Right cardiac atrium (tissue), 5 donors: ENCODE measurements around the gene ASB13. TPM values are rescaled to one million over a fixed set of nuclear protein-coding genes. Genes with fewer than 3 reads are reported as not detected.

Experiments used
- ATAC-seq, 2 donors: fragments of 200-7000 bp; cut with Tn5 transposase; one replicate each; pipeline versions ENCODE4 v1.8.0 to v1.9.1; 2020; ENCODE audit warnings: moderate library complexity in 2 of 2, mild to moderate bottlenecking in 1 of 2
- DNase-seq, 3 donors: peaks; one replicate each; pipeline ENCODE4 v3.0.0-alpha.2; 2020
- H3K27ac ChIP-seq: one replicate; pipeline ENCODE4 v1.5.1; 2013; ENCODE audit warnings: mild to moderate bottlenecking, low read length, control low read depth, moderate library complexity
- H3K27me3 ChIP-seq: one replicate; pipeline ENCODE4 v1.6.1; 2013; ENCODE audit not compliant: control insufficient read depth, insufficient read depth
- H3K4me1 ChIP-seq: one replicate; pipeline ENCODE4 v1.6.1; 2013; ENCODE audit warnings: low read length; ENCODE audit not compliant: control insufficient read depth, insufficient read depth
- H3K4me3 ChIP-seq: one replicate; pipeline ENCODE4 v1.5.1; 2013; ENCODE audit warnings: low read length, control low read depth
- H3K9me3 ChIP-seq: one replicate; pipeline ENCODE4 v1.6.1; 2013; ENCODE audit warnings: low read length; ENCODE audit not compliant: control insufficient read depth
- WGBS: extraction: QIAGEN DNeasy Blood & Tissue Kit; methylation state at CpG from one replicate; pipeline ENCODE4 v1.1.7; 2013; 5-methylcytosine and 5-hydroxymethylcytosine counted together
- intact Hi-C, 4 donors: fragments of 100-400 bp; cut with DNase I; formaldehyde crosslinking; loops; one replicate each; pipeline versions ENCODE4 v1.11.0 to v1.14.0; 2022 to 2023
- polyA plus RNA-seq: library from polyadenylated mRNA; stranded (reverse); fragments of 200-250 nt; gene quantifications from one replicate; pipeline ENCODE4 v1.2.3, GENCODE V29; 2013
- total RNA-seq, 4 donors: library from RNA; stranded (reverse); fragmentation: NEBNext Ultra II Directional; extraction: Animal tissue kit (Norgen Biotek cat#: 25700); gene quantifications; one replicate each; pipeline ENCODE4 v1.2.1, GENCODE V29; 2021
- donor health status: healthy with polysubstance abuse.
- donor health status: DM: no; HTN: yes; CAD: no.
- donor health status: DM: no; HTN: no; CAD: no.
- donor health status: DM: no; HTN: yes; CAD: no; lungs with severe emphysema.
- donor health status: DM: yes; HTN: yes; CAD: no.

ASB13 gene
- total and polyA plus RNA-seq, 5 donors = 15.0 to 20.6 (median 17.1) TPM

DNA sequence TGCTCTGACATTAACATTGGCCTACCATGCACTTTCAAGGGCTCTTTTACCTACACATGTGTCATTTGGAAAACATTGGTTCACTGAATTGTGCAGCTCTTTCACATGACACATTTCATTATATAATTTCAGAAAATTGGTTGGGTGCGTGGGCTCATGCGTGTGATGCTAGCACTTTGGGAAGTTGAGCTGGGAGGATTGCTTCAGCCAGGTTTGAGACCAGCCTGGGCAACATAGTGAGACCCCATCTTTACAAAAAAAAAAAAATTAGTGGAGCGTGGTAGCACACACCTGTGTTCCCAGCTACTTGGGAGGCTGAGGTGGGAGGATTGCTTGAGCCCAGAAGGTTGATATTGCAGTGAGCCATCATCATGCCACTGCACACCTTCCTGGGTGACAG lies 22.2 kb upstream of the ASB13 start:
- Histone ChIP-seq H3K4me3 (no peak overlapping the region), H3K4me1 (peaks cover 6% of the 10 kb centered on the region), H3K9me3 (no peaks in the 10 kb centered on the region), H3K27ac (no peak overlapping the region), H3K27me3 (no peaks in the 10 kb centered on the region)
- intact Hi-C loops = loop anchor here in 2 of 4 donors (10.0 kb wide), 1 partner anchor 186 kb away; no protein-coding TSS in a partner anchor
- DNase-seq (no peak), ATAC-seq (no peak)
- WGBS = 96% methylated on average over 3 of the region's 3 CpGs

DNA sequence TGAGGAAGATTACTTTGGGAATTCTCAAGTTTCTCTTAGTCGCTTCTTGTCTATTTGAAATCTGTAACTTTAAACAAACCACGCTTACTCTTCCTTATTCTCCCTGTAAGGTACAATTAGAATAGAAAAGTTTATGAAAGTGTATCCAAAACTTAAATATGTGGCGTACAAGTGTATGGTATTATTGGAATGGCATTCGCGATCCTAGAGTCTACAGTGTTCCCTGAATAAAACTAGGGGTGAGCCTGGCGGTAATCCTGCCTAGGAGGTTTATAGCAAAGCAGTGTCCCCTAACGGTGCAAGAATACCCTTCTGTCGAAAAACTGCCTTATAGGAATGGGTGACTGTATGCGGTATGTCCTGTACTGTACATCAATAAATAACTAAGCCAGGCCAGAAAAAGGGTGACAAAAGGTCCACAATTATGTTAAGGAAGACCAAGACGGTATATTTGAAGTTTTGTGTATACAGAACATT lies 19.4 kb upstream of the ASB13 start:
- ATAC-seq = no peak
- 4% methylated on average over 10 of the region's 10 CpGs for WGBS
- intact Hi-C loops = loop anchor here in 2 of 4 donors (10.0 kb wide), 1 partner anchor 189 kb away; no protein-coding TSS in a partner anchor

GRCh38 chr10:5684971-5685763 lies 18.8 kb upstream of the ASB13 start:
- H3K4me3 ChIP-seq = peak overlapping the region; percentile 80
- intact Hi-C loops = loop anchor here in 2 of 4 donors (10.0 kb wide), 1 partner anchor 190 kb away; no protein-coding TSS in a partner anchor
- no peaks in the 10 kb centered on the region for H3K27me3 ChIP-seq
- H3K27ac ChIP-seq = peak overlapping the region; percentile 79
- no peaks in the 10 kb centered on the region for H3K9me3 ChIP-seq
- ATAC-seq (peak; percentile 48 to 70), DNase-seq (peak; percentile 63 to 90 (median 83))
- H3K4me1 ChIP-seq = no peaks in the 10 kb centered on the region
- under 1% methylated on average over 77 of the region's 77 CpGs for WGBS

More for the DNA sequence above, 19.4 kb upstream of the ASB13 start:
- Histone ChIP-seq H3K4me3 (peak overlapping the region; percentile 80), H3K27me3 (no peaks in the 10 kb centered on the region), H3K9me3 (no peaks in the 10 kb centered on the region), H3K27ac (peak overlapping the region; percentile 79), H3K4me1 (no peaks in the 10 kb centered on the region)
- no peak for DNase-seq

DNA sequence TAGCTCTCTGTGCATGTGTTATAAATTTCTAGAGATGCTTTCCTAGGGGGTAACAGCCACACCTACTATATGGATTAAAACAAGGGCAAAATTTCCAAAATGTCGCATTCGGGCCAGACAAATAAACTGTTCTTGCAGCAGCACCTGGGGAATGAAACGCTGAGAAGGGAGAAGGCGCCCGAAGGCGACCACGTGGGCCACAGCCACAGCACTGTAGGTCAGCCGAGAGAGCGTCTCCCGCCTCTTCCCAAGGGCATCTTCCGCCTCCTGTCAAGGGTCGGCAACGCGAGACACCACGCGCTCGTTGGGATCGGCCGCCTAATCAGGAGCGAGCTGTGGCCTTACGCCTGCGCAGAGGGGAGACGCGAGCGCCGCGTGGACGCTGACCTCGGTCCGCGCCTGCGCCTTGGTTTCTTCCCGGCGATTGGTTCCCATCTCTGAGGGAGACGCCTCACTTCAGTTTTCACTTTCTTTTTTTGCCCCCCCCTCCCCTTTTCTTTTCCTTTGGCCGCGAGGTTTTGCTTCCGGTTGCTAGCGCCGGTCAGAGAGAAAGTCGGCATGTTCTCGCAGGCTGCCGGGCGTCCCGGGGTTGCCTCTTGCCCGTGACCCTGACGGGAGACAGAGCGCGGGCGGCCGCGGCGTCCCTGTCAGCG lies 18.0 kb upstream of the ASB13 start, which contains the start of gene TASOR2:
TASOR2 (plus strand) TSS at position 521 of the 653 bp plus-strand sequence. CDS start 35,805 bp downstream, outside the sequence.
- peak; percentile 98 for ATAC-seq
- Histone ChIP-seq H3K9me3 (no peaks in the 10 kb centered on the region), H3K4me3 (peak within 1 kb of the TSS; percentile 80), H3K4me1 (no peaks in the 10 kb centered on the region), H3K27ac (peak within 1 kb of the TSS; percentile 79), H3K27me3 (no peaks in the 10 kb centered on the region)
- intact Hi-C loops = loop anchor here in 2 of 4 donors (10.0 kb wide), 1 partner anchor 190 kb away; no protein-coding TSS in a partner anchor
- peak; percentile 99 to 100 (median 99) for DNase-seq
- WGBS = 1% methylated on average over 54 of the region's 54 CpGs

DNA sequence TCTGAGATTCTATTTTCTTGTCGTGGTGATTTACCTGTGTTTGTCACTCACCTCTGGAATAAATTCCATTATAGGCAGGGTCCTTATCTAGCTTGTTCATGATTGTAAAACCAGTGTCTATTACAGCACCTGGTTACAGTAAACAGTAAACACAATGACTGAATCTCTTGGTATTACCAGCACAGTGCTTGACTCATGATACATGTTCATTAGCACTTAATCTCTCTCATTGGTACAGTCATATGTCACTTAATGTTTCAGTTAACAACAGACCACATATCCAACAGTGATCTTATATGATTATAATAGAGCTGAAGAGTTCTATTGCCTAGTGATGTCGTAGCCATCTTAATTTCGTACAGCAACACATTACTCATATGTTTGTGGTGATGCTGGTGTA lies 16.7 kb upstream of the ASB13 start:
- DNase-seq (no peak), ATAC-seq (no peak)
- intact Hi-C loops = loop anchor here in 2 of 4 donors (10.0 kb wide), 1 partner anchor 192 kb away; no protein-coding TSS in a partner anchor
- Histone ChIP-seq H3K4me1 (no peaks in the 10 kb centered on the region), H3K4me3 (no peak overlapping the region), H3K27ac (no peak overlapping the region), H3K9me3 (no peaks in the 10 kb centered on the region), H3K27me3 (no peaks in the 10 kb centered on the region)
- WGBS = 82% methylated on average over 3 of the region's 3 CpGs

- no peak for ATAC-seq
- intact Hi-C loops = loop anchor here in 2 of 4 donors (10.0 kb wide), 1 partner anchor 193 kb away; no protein-coding TSS in a partner anchor
- WGBS = 78% methylated on average over 5 of the region's 5 CpGs
- no peaks in the 10 kb centered on the region for H3K9me3 ChIP-seq
- H3K27ac ChIP-seq = no peak overlapping the region
- no peaks in the 10 kb centered on the region for H3K4me1 ChIP-seq
- DNase-seq = no peak
- H3K4me3 ChIP-seq = no peak overlapping the region
- no peaks in the 10 kb centered on the region for H3K27me3 ChIP-seq
Measured at GRCh38 chr10:5681930-5682329, 15.5 kb upstream of the ASB13 start.

DNA sequence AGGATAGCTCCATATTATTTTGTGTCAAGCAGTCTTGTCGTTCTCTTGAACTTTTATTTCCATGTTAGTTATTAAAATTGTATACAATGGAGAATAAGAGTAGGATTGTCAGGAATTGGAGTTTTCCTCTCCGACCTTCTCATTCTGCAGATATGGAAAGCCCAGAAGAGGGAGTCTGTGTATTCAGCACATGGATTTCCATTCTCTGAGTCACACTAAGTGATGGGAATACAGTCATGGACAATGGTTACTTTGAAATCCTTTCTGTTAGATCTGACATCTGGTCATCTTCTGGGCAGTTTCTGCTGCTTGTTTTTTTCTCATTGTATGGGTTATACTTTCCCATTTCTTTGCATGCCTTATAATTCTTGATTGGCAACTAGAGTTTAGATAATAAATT lies 13.2 kb upstream of the ASB13 start:
- Histone ChIP-seq H3K27ac (no peak overlapping the region), H3K9me3 (no peaks in the 10 kb centered on the region), H3K4me3 (no peak overlapping the region), H3K4me1 (no peaks in the 10 kb centered on the region), H3K27me3 (no peaks in the 10 kb centered on the region)
- WGBS = 60% methylated on average over 2 of the region's 2 CpGs
- no peak for DNase-seq
- intact Hi-C loops = loop anchor here in 2 of 4 donors (10.0 kb wide), 1 partner anchor 195 kb away; no protein-coding TSS in a partner anchor
- no peak for ATAC-seq

DNA sequence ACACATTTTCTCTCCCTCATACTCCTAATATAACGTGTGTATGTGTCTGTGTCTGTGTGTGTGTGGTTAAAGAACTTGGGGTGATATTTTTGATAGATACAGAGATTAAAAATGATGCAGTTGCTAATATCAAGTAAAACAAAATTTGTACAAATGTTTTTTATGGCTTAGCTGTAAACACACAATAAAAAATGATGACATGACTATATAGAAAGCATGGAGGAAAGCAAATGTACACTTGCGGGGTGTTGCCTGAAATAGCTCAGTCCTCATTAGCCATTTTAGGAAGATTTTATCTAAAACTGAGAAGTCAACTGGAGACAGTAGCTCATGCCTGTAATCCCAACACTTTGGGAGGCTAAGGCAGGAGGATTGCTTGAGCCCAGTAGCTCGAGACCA lies 12.6 kb upstream of the ASB13 start:
- H3K27me3 ChIP-seq = no peaks in the 10 kb centered on the region
- no peaks in the 10 kb centered on the region for H3K4me1 ChIP-seq
- DNase-seq (no peak), ATAC-seq (no peak)
- intact Hi-C loops = no loop called here
- no peak overlapping the region for H3K27ac ChIP-seq
- no peak overlapping the region for H3K4me3 ChIP-seq
- no peaks in the 10 kb centered on the region for H3K9me3 ChIP-seq
- WGBS = 69% methylated on average over 3 of the region's 3 CpGs

DNA sequence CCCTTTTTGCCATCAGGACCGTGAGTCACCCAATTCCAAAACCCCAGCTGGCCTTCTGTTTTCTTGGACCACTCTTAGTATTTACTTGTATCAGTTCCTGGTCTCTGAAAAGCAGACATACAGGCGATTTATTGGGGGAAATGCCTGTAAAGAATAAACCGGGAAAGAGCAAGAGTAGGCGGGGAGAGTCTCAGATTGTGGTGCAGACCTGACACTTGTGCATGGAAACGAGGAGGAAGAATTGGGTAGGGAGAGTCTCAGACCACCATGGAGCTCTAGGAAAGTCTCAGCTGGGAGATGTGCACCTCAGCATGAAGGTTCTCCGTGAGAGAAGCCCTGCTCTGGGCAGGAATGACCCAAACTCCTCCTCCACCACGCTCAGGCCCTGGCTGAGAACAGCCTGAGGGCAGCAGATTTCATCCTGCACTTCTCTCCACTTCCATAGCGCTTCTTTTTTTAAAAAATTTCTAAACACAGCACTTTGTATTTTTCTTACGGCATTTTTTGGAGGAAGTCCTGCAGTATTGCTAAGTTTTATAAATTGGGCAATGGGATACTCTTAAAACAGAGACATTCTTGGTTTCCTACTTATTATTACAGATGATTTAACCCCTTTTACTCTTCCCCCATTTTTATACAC lies 12.1 kb upstream of the ASB13 start:
- intact Hi-C loops = no loop called here
- Histone ChIP-seq H3K27ac (no peak overlapping the region), H3K4me1 (no peaks in the 10 kb centered on the region), H3K27me3 (no peaks in the 10 kb centered on the region), H3K9me3 (no peaks in the 10 kb centered on the region), H3K4me3 (no peak overlapping the region)
- DNase-seq (no peak), ATAC-seq (no peak)
- WGBS = 66% methylated on average over 9 of the region's 9 CpGs

DNA sequence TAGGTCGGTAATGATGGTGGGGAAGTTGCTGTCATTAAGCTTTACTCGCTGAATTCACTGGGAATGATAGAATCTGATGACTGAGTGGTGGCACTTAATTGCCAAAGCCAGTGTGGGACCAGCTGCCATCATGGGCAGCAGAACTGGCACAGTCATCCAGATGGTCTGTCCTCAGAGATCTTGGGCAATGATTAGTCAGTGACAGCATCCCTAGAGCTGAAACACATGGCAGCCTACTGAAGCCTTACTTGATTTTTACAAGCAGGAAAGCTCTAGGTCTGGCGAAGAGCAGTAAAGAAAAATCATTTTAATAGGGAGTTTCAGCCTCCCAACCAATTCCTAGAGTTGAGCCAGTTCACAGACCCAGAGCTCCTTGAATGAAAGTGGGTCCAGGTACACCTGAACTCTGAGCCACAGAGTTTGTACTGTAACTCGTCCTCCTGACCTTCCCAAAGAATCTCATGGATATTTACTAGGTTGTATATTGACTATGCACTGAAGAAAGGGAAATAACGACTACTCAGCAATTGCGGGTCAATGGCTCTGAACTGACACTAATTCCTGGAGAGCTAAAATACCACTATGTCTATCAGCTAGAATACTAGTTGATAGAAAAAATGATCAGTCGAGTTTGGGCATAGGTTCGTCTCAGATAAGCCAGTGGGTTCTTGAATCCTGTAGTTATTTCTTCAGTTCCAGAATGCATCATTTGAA lies 4.4 kb upstream of the ASB13 start:
- intact Hi-C loops = no loop called here
- Histone ChIP-seq H3K27me3 (no peaks in the 10 kb centered on the region), H3K9me3 (no peaks in the 10 kb centered on the region), H3K4me1 (no peaks in the 10 kb centered on the region), H3K4me3 (no peak overlapping the region), H3K27ac (no peak overlapping the region)
- 54% methylated on average over 8 of the region's 8 CpGs for WGBS
- DNase-seq = no peak
- ATAC-seq = no peak
